ENCODE measurements around the gene PON2.
A peak's percentile ranks its signal among the peaks of the same experiment; 100 is the strongest.
"Not testable (repeated sequence)": the region's sequence is repeated elsewhere in the genome, so short reads cannot be mapped to it uniquely, and the experiment has no call there.

Gene PON2

GRCh38 chr7:95412075-95412474, 22.8 kb downstream of the PON2 start:
- no peak overlapping the region for H3K4me3 ChIP-seq (ENCODE audit: low read depth, low read length)

GRCh38 chr7:95411666-95412065, 23.2 kb downstream of the PON2 start:
- H3K4me3 ChIP-seq (ENCODE audit: low read depth, low read length) = no peak overlapping the region
- no peak for DNase-seq (ENCODE audit: low read depth)

More at GRCh38 chr7:95412075-95412474, 22.8 kb downstream of the PON2 start:
- DNase-seq (ENCODE audit: low read depth) = no peak

GRCh38 chr7:95411036-95411435, 23.8 kb downstream of the PON2 start:
- H3K4me3 ChIP-seq (ENCODE audit: low read depth, low read length) = no peak overlapping the region
- peak; percentile 12 for DNase-seq (ENCODE audit: low read depth)

- no peak overlapping the region for H3K4me3 ChIP-seq (ENCODE audit: low read depth, low read length)
- DNase-seq (ENCODE audit: low read depth) = no peak
Measured at GRCh38 chr7:95407751-95408150, 27.1 kb downstream of the PON2 start.

- no peak for DNase-seq (ENCODE audit: low read depth)
- H3K4me3 ChIP-seq (ENCODE audit: low read depth, low read length) = no peak overlapping the region
Measured at GRCh38 chr7:95405800-95406199, 29.0 kb downstream of the PON2 start.

GRCh38 chr7:95405208-95405607, 29.6 kb downstream of the PON2 start:
- no peak for DNase-seq (ENCODE audit: low read depth)
- H3K4me3 ChIP-seq (ENCODE audit: low read depth, low read length) = no peak overlapping the region

- no peak overlapping the region for H3K4me3 ChIP-seq (ENCODE audit: low read depth, low read length)
- no peak for DNase-seq (ENCODE audit: low read depth)
Measured at GRCh38 chr7:95404316-95404865, 30.4 kb downstream of the PON2 start.

- no peak for DNase-seq (ENCODE audit: low read depth)
- no peak overlapping the region for H3K4me3 ChIP-seq (ENCODE audit: low read depth, low read length)
Measured at GRCh38 chr7:95398155-95398940, 36.5 kb downstream of the PON2 start.

GRCh38 chr7:95397381-95397780, 37.4 kb downstream of the PON2 start:
- no peak for DNase-seq (ENCODE audit: low read depth)
- H3K4me3 ChIP-seq (ENCODE audit: low read depth, low read length) = no peak overlapping the region

GRCh38 chr7:95396136-95397032, 38.4 kb downstream of the PON2 start, which contains the start of gene PON3:
PON3 (minus strand) TSS chr7:95396375; CDS start chr7:95396350, 25 bp downstream.
- H3K4me3 ChIP-seq (ENCODE audit: low read depth, low read length) = peak within 1 kb of the TSS; percentile 21
- no peak for DNase-seq (ENCODE audit: low read depth)

- H3K4me3 ChIP-seq (ENCODE audit: low read depth, low read length) = no peak overlapping the region
- no peak for DNase-seq (ENCODE audit: low read depth)
Measured at GRCh38 chr7:95395755-95396135, 39.1 kb downstream of the PON2 start.

- no peak for DNase-seq (ENCODE audit: low read depth)
- H3K4me3 ChIP-seq (ENCODE audit: low read depth, low read length) = no peak overlapping the region
Measured at GRCh38 chr7:95394370-95394769, 40.5 kb downstream of the PON2 start.

GRCh38 chr7:95391761-95392160, 43.1 kb downstream of the PON2 start:
- no peak for DNase-seq (ENCODE audit: low read depth)
- H3K4me3 ChIP-seq (ENCODE audit: low read depth, low read length) = no peak overlapping the region

- no peak for DNase-seq (ENCODE audit: low read depth)
Measured at GRCh38 chr7:95389516-95389915, 45.3 kb downstream of the PON2 start.

GRCh38 chr7:95379457-95379856, 55.4 kb downstream of the PON2 start:
- DNase-seq (ENCODE audit: low read depth) = not testable (repeated sequence)

More at GRCh38 chr7:95389516-95389915, 45.3 kb downstream of the PON2 start:
- no peak overlapping the region for H3K4me3 ChIP-seq (ENCODE audit: low read depth, low read length)

GRCh38 chr7:95376632-95377400, 58.0 kb downstream of the PON2 start:
- no peak for DNase-seq (ENCODE audit: low read depth)
- no peak overlapping the region for H3K4me3 ChIP-seq (ENCODE audit: low read depth, low read length)

More at GRCh38 chr7:95379457-95379856, 55.4 kb downstream of the PON2 start:
- H3K4me3 ChIP-seq (ENCODE audit: low read depth, low read length) = not testable (repeated sequence)

GRCh38 chr7:95375591-95376257, 59.1 kb downstream of the PON2 start:
- no peak overlapping the region for H3K4me3 ChIP-seq (ENCODE audit: low read depth, low read length)
- DNase-seq (ENCODE audit: low read depth) = no peak

- no peak for DNase-seq (ENCODE audit: low read depth)
- H3K4me3 ChIP-seq (ENCODE audit: low read depth, low read length) = no peak overlapping the region
Measured at GRCh38 chr7:95373323-95373722, 61.5 kb downstream of the PON2 start.

GRCh38 chr7:95368235-95368634, 66.6 kb downstream of the PON2 start:
- no peak for DNase-seq (ENCODE audit: low read depth)
- no peak overlapping the region for H3K4me3 ChIP-seq (ENCODE audit: low read depth, low read length)
